Spleen (tissue), 11 donors: Measurements from ENCODE around the gene STON2. TPM values are rescaled to one million over a fixed set of nuclear protein-coding genes. Genes with fewer than 3 reads are reported as not detected.
A peak's percentile ranks its signal among the peaks of the same experiment; 100 is the strongest.

Source experiments
- DNase-seq: peaks from one replicate; pipeline ENCODE4 v3.0.0-alpha.2; 2020
- H3K27ac ChIP-seq, 8 donors: fragments of 200-600 bp; sonication (generic) in 7 of 8; 1 replicate in 4 of 8; 2 replicates in 4 of 8; pipeline versions ENCODE4 v1.5.0 to v1.8.0; 2016 to 2021; ENCODE audit warnings: inconsistent platforms in 4 of 8, mild to moderate bottlenecking in 4 of 8, moderate library complexity in 1 of 8
- H3K27me3 ChIP-seq, 7 donors: fragments of 200-600 bp; sonication (generic) in 6 of 7; replicated peaks in 1 of 7; 1 replicate in 4 of 7; 2 replicates in 3 of 7; pipeline versions ENCODE4 v1.5.0 to v1.8.0; 2016 to 2021; ENCODE audit warnings: inconsistent platforms in 3 of 7, mild to moderate bottlenecking in 1 of 7
- H3K36me3 ChIP-seq, 6 donors: fragments of 200-600 bp; sonication (generic) in 5 of 6; 1 replicate in 4 of 6; 2 replicates in 2 of 6; pipeline versions ENCODE4 v1.5.0 to v1.8.0; 2016 to 2021; ENCODE audit warnings: inconsistent platforms in 2 of 6
- H3K4me1 ChIP-seq, 6 donors: fragments of 200-600 bp; sonication (generic) in 5 of 6; 1 replicate in 3 of 6; 2 replicates in 3 of 6; pipeline versions ENCODE4 v1.5.0 to v1.8.0; 2016 to 2021; ENCODE audit warnings: inconsistent platforms in 3 of 6
- H3K4me3 ChIP-seq, 8 donors: fragments of 200-600 bp; sonication (generic) in 7 of 8; 1 replicate in 4 of 8; 2 replicates in 4 of 8; pipeline versions ENCODE4 v1.5.0 to v1.8.0; 2016 to 2021; ENCODE audit warnings: inconsistent platforms in 4 of 8, mild to moderate bottlenecking in 4 of 8, moderate library complexity in 2 of 8
- H3K9me3 ChIP-seq, 8 donors: fragments of 200-600 bp; sonication (generic) in 7 of 8; 1 replicate in 4 of 8; 2 replicates in 4 of 8; pipeline versions ENCODE4 v1.5.0 to v1.8.0; 2016 to 2021; ENCODE audit warnings: inconsistent platforms in 4 of 8
- POLR2A ChIP-seq, 3 donors: fragments of 450-650 bp; IDR thresholded peaks; one replicate each; pipeline ENCODE4 v1.5.1; 2017; ENCODE audit warnings: antibody characterized with exemption in 3 of 3, mild to moderate bottlenecking in 1 of 3
- POLR2AphosphoS5 ChIP-seq, 3 donors: sonication (generic); formaldehyde crosslinking; IDR thresholded peaks; one replicate each; pipeline ENCODE4 v1.5.1; 2017; ENCODE audit warnings: antibody characterized with exemption in 3 of 3
- WGBS, 5 donors: extraction: QIAGEN DNeasy Blood & Tissue Kit in 3 of 5; methylation state at CpG; one replicate each; pipeline versions ENCODE4 v1.1.5 to v1.1.7; 2013 to 2018; 5-methylcytosine and 5-hydroxymethylcytosine counted together
- intact Hi-C: fragments of 100-400 bp; cut with DNase I; formaldehyde crosslinking; loops from one replicate; pipeline ENCODE4 v1.15.0; 2023; ENCODE audit warnings: low total_unique reads
- polyA plus RNA-seq, 3 donors: library from polyadenylated mRNA; stranded (reverse); fragments of 200-250 nt; gene quantifications; one replicate each; pipeline ENCODE4 v1.2.1, GENCODE V29; 2013
- total RNA-seq, 7 donors: library from RNA; depleted of rRNA in 3 of 7; stranded (reverse); fragments of >200 nt in 3 of 7; fragmentation: NEBNext Ultra II Directional in 4 of 7; extraction: Animal tissue kit (Norgen Biotek cat#: 25700) in 4 of 7; gene quantifications; one replicate each; pipeline versions ENCODE4 v1.1.0 to v1.2.1, GENCODE V29; 2016 to 2021
- TF ChIP-seq, protein P1 (sequence below), 11 experiments: fragments of 200-600 bp in 7 of 11; fragments of 450-650 bp in 4 of 11; sonication (generic) in 4 of 11; IDR thresholded peaks in 8 of 11; conservative IDR thresholded peaks in 3 of 11; 1 replicate in 7 of 11; 2 replicates in 4 of 11; pipeline versions ENCODE4 v1.4.0 to v1.8.0; 2016 to 2021; ENCODE audit warnings: antibody characterized with exemption in 11 of 11, inconsistent platforms in 4 of 11, mild to moderate bottlenecking in 1 of 11
- donor health status: healthy with polysubstance abuse.
- donor health status: DM: no; HTN: no; CAD: no; lungs with moderate emphysema.
- donor health status: DM: no; HTN: no; CAD: no.
- donor health status: Bipolar disorder and iron deficiency.
- donor health status: healthy.
- donor health status: DM: no; HTN: no; CAD: no.
- donor health status: DM: yes; HTN: yes; CAD: no.

Gene STON2
- total and polyA plus RNA-seq, 10 donors, result 3.5 to 236 (median 167) TPM

DNA sequence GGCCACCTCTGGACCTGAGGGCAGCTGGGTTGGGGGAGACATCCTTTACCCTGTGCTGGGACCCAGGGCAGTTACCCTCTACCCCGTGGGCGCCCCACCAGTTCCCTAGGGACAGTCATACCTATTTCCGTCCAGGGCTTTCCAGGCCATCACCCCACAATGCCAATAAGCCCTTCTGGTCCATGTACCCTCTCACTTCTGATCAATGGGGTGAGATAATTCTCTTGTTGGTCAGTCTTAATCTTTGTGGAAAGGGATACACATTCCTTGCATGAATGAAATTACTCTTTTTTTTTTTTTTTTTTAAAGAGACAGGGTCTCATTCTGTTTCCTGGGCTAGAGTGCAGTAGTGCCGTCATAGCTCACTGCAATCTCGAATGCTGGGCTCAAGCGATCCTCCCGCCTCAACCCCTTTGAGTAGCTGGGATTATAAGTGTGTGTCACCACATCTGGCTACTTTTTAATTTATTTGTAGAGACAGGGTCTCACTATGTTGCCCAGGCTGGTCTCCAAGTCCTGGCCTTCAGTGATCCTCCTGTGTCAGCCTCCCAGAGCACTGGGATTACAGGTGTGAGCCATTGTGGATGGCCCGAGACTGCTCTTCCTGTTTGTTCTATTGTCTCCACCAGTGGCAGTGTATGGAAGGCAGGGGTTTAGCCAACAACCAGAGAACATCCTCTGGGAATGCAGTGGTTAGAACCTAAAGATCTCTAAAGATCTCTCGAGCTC is 46.3 kb upstream of the STON2 start:
- no peaks in the 10 kb centered on the region for H3K9me3 ChIP-seq
- no peak for DNase-seq
- TF ChIP-seq, protein P1, sequence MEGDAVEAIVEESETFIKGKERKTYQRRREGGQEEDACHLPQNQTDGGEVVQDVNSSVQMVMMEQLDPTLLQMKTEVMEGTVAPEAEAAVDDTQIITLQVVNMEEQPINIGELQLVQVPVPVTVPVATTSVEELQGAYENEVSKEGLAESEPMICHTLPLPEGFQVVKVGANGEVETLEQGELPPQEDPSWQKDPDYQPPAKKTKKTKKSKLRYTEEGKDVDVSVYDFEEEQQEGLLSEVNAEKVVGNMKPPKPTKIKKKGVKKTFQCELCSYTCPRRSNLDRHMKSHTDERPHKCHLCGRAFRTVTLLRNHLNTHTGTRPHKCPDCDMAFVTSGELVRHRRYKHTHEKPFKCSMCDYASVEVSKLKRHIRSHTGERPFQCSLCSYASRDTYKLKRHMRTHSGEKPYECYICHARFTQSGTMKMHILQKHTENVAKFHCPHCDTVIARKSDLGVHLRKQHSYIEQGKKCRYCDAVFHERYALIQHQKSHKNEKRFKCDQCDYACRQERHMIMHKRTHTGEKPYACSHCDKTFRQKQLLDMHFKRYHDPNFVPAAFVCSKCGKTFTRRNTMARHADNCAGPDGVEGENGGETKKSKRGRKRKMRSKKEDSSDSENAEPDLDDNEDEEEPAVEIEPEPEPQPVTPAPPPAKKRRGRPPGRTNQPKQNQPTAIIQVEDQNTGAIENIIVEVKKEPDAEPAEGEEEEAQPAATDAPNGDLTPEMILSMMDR (IDR thresholded peaks at IDR 0.05 in 8 of 11, conservative IDR thresholded peaks at IDR 0.05 in 3 of 11), result no peak
- WGBS, 5 donors, result 83 to 93% (median 88%) methylated on average over 9 of the region's 9 CpGs
- intact Hi-C loops, result no loop called here
- no peak overlapping the region for H3K4me3 ChIP-seq
- peaks cover 0 to 28% (median 0%) of the 10 kb centered on the region in 7 donors for H3K27me3 ChIP-seq
- H3K36me3 ChIP-seq, result no peaks in the 10 kb centered on the region
- H3K27ac ChIP-seq, result no peak overlapping the region
- peaks cover 0 to 22% (median 10%) of the 10 kb centered on the region in 6 donors for H3K4me1 ChIP-seq

DNA sequence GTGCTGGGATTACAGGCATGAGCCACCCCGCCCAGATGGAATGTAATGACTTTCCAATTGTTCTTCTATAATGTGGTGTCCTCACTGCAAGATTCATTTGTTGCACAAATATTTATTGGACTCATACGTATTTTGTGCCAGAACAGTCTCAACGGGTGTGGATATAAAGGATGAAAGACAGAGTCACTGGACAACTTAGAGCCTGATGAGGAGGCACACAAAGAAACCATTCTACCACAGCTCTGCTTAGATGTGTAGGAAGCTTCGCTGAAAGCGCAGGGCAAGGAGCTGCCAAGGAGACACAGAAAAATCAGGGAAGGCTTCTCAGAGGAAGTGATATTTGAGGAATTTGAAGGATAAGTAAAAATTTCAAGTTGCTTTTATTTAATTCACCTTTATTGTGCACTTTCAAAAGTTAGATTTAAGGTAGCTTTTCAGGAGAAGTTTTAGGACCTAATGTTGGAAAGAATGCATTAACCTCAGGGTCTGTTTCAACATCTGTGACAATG is 41.6 kb upstream of the STON2 start:
- no peak for DNase-seq
- 82 to 93% (median 91%) methylated on average over 5 of the region's 5 CpGs for WGBS, 5 donors
- no peaks in the 10 kb centered on the region for H3K9me3 ChIP-seq
- TF ChIP-seq POLR2AphosphoS5 (IDR thresholded peaks at IDR 0.05) (no peak), POLR2A (IDR thresholded peaks at IDR 0.05) (no peak)
- TF ChIP-seq, protein P1 (IDR thresholded peaks at IDR 0.05 in 8 of 11, conservative IDR thresholded peaks at IDR 0.05 in 3 of 11), result no peak
- intact Hi-C loops, result no loop called here
- no peak overlapping the region for H3K4me3 ChIP-seq
- no peak overlapping the region for H3K27ac ChIP-seq
- H3K4me1 ChIP-seq, result peaks cover 0 to 8% (median 5%) of the 10 kb centered on the region in 6 donors
- no peaks in the 10 kb centered on the region for H3K36me3 ChIP-seq
- H3K27me3 ChIP-seq, result peaks cover 0 to 43% (median 9%) of the 10 kb centered on the region in 7 donors

DNA sequence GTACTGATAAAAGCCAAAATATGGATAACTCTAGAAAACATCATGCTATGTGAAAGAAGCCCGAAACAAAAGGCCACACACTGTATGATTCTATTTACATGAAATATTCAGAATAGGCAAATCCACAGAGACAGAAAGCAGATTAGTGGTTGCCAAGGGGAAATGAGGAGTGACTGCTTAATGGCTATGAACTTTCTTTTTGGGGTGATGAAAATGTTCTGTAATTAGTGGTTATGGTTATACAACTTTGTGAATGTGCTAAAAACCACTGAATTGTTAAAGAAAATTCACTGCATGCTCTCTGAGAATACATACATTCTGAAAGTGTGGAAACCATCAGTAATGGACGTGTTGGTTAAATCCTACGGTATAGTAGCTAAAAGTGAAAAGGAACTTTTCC is 39.9 kb upstream of the STON2 start:
- H3K27ac ChIP-seq, result no peak overlapping the region
- intact Hi-C loops, result no loop called here
- H3K4me1 ChIP-seq, result peaks cover 0 to 24% (median 20%) of the 10 kb centered on the region in 6 donors
- DNase-seq, result no peak
- no peaks in the 10 kb centered on the region for H3K36me3 ChIP-seq
- TF ChIP-seq POLR2AphosphoS5 (IDR thresholded peaks at IDR 0.05) (no peak), POLR2A (IDR thresholded peaks at IDR 0.05) (no peak)
- TF ChIP-seq, protein P1 (IDR thresholded peaks at IDR 0.05 in 8 of 11, conservative IDR thresholded peaks at IDR 0.05 in 3 of 11), result no peak
- H3K4me3 ChIP-seq, result no peak overlapping the region
- H3K9me3 ChIP-seq, result no peaks in the 10 kb centered on the region
- 62 to 84% (median 82%) methylated on average over 3 of the region's 3 CpGs for WGBS, 5 donors
- peaks cover 0 to 60% (median 20%) of the 10 kb centered on the region in 7 donors for H3K27me3 ChIP-seq

DNA sequence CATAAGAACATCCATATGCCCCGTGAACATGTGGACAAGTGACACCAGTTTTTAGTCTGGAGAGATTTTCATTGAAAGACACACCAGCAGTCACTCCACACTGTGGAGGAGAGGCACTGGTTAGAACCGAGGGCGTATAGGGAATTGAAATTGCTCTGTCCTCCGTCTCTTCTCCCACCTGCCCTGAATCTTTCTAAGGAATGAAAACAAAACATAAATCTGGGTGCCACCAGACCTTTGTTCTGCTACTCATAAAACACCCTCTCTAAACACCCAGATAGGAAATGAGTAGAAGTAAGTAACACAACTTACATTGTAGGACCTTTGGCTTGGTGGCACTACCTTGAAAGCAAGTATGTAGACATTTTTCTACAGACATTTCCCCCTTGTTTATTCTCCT is 37.1 kb upstream of the STON2 start:
- no peak for DNase-seq
- 42 to 55% (median 46%) methylated on average over 4 of the region's 4 CpGs for WGBS, 5 donors
- H3K4me3 ChIP-seq, result peak overlapping the region in 3 of 8 donors; percentile 72 to 89 (median 74)
- peaks cover 0 to 51% (median 27%) of the 10 kb centered on the region in 6 donors for H3K4me1 ChIP-seq
- H3K36me3 ChIP-seq, result no peaks in the 10 kb centered on the region
- no peaks in the 10 kb centered on the region for H3K9me3 ChIP-seq
- H3K27me3 ChIP-seq, result peaks cover 0 to 80% (median 26%) of the 10 kb centered on the region in 7 donors
- TF ChIP-seq POLR2A (IDR thresholded peaks at IDR 0.05) (no peak), POLR2AphosphoS5 (IDR thresholded peaks at IDR 0.05) (no peak)
- TF ChIP-seq, protein P1 (IDR thresholded peaks at IDR 0.05 in 8 of 11, conservative IDR thresholded peaks at IDR 0.05 in 3 of 11), result no peak
- no peak overlapping the region for H3K27ac ChIP-seq
- intact Hi-C loops, result no loop called here
